GM12878 (cell line): ENCODE results near the gene RETREG3. TPM values are rescaled to one million over a fixed set of nuclear protein-coding genes. Genes with fewer than 3 reads are reported as not detected.
A peak's percentile ranks its signal among the peaks of the same experiment; 100 is the strongest.

Experiments used
- BACH1 ChIP-seq: fragments of 450-650 bp; IDR thresholded peaks from 2 replicates; pipeline ENCODE4 v1.6.1; 2017; ENCODE audit warnings: mild to moderate bottlenecking, borderline replicate concordance
- CBX5 ChIP-seq: sonication (generic); IDR thresholded peaks from 2 replicates; pipeline ENCODE4 v1.6.1; 2016; ENCODE audit warnings: low read depth, moderate library complexity, mild to moderate bottlenecking, inconsistent platforms
- CEBPZ ChIP-seq: fragments of 150-350 bp; IDR thresholded peaks from 2 replicates; pipeline ENCODE4 v1.6.1; 2016; ENCODE audit warnings: low read depth, low read length
- CHD1 ChIP-seq: IDR thresholded peaks from 2 replicates; pipeline ENCODE4 v1.6.1; 2012; ENCODE audit warnings: low read depth, low read length, improper control_type of control experiment
- CHD2 ChIP-seq: IDR thresholded peaks from 2 replicates; pipeline ENCODE4 v1.6.1; 2011; ENCODE audit warnings: low read depth, low read length, improper control_type of control experiment, borderline replicate concordance
- E2F8 ChIP-seq: fragments of 450-650 bp; IDR thresholded peaks from 2 replicates; pipeline ENCODE4 v1.6.1; 2018; ENCODE audit warnings: mild to moderate bottlenecking, low read depth, moderate library complexity; ENCODE audit not compliant: partially characterized antibody
- E4F1 ChIP-seq: fragments of 450-650 bp; IDR thresholded peaks from 2 replicates; pipeline ENCODE4 v1.6.1; 2018; ENCODE audit warnings: borderline replicate concordance, mild to moderate bottlenecking; ENCODE audit not compliant: partially characterized antibody
- JUNB ChIP-seq: IDR thresholded peaks from 2 replicates; pipeline ENCODE4 v1.6.1; 2016; ENCODE audit warnings: antibody characterized with exemption, mild to moderate bottlenecking
- NBN ChIP-seq: fragments of 450-650 bp; IDR thresholded peaks from 2 replicates; pipeline ENCODE4 v1.6.1; 2016
- NKRF ChIP-seq: fragments of 450-650 bp; conservative IDR thresholded peaks from 2 replicates; pipeline ENCODE4 v1.6.1; 2017; ENCODE audit warnings: mild to moderate bottlenecking, moderate library complexity
- PAX5 ChIP-seq: IDR thresholded peaks from 2 replicates; pipeline ENCODE4 v1.6.1; 2011; ENCODE audit warnings: low read depth, low read length, borderline replicate concordance
- POLR2AphosphoS2 ChIP-seq: IDR thresholded peaks from 2 replicates; pipeline ENCODE4 v1.6.1; 2011; ENCODE audit warnings: low read depth, mild to moderate bottlenecking, low read length, improper control_type of control experiment, moderate library complexity
- RELB ChIP-seq: fragments of 450-650 bp; IDR thresholded peaks from 2 replicates; pipeline ENCODE4 v1.6.1; 2017; ENCODE audit warnings: low read depth, mild to moderate bottlenecking, moderate library complexity
- SIX5 ChIP-seq: IDR thresholded peaks from 2 replicates; pipeline ENCODE4 v1.6.1; 2011; ENCODE audit warnings: mild to moderate bottlenecking, low read depth, low read length, moderate library complexity; ENCODE audit not compliant: severe bottlenecking
- STAT3 ChIP-seq: IDR thresholded peaks from 2 replicates; pipeline ENCODE4 v1.6.1; 2011; ENCODE audit warnings: low read depth, low read length, improper control_type of control experiment
- TCF3 ChIP-seq: IDR thresholded peaks from 2 replicates; pipeline ENCODE4 v1.6.1; 2012; ENCODE audit warnings: low read depth, mild to moderate bottlenecking, low read length, borderline replicate concordance; ENCODE audit not compliant: insufficient read depth
- TCF7 ChIP-seq: IDR thresholded peaks from 2 replicates; pipeline ENCODE4 v1.6.1; 2014; ENCODE audit warnings: antibody characterized with exemption, borderline replicate concordance
- ZSCAN29 ChIP-seq: fragments of 450-650 bp; IDR thresholded peaks from 2 replicates; pipeline ENCODE4 v1.6.1; 2017; ENCODE audit warnings: mild to moderate bottlenecking, moderate library complexity
- polyA plus RNA-seq, 11 experiments: library from polyadenylated mRNA; depleted of rRNA in 4 of 11; unstranded in 6 of 11; stranded (reverse) in 5 of 11; fragments of >200 nt; fragmentation: Nextera tagmentation in 4 of 11; fragmentation: Illumina TruSeq in 1 of 11; extraction: Ambion mirVana in 4 of 11; extraction: Trizol in 1 of 11; gene quantifications; 1 replicate in 1 of 11; 2 replicates in 10 of 11; pipeline versions ENCODE4 v1.2.1 to v1.2.3, GENCODE V29; 2011 to 2016; ENCODE audit warnings: inconsistent platforms in 2 of 11, missing spikeins in 2 of 11, low read depth in 1 of 11
- total RNA-seq, 4 experiments: library from RNA; depleted of rRNA in 3 of 4; stranded (reverse); fragments of >200 nt in 3 of 4; fragmentation: Illumina TruSeq in 1 of 4; extraction: Trizol in 1 of 4; gene quantifications; 2 replicates each; pipeline versions ENCODE4 v1.2.1 to v1.2.3, GENCODE V29; 2013 to 2021

The RETREG3 gene
- total and polyA plus RNA-seq, 10 of the 15 experiments (the other 5 are each of a cell fraction or from before 2014, with no cell fraction given): 7.0 to 50.6 (median 27.3) TPM

GRCh38 chr17:42578282-42578869 is 30.8 kb downstream of the RETREG3 start (continued):
- TF ChIP-seq SIX5 (peak; percentile 10), JUNB (no peak), NBN (0 out of 2 replicates have a peak, but pooled peaks have one; percentile 38), TCF7 (no peak), CHD1 (no peak), CBX5 (no peak), STAT3 (no peak), CHD2 (peak; percentile 4; the same call in 1 of the 2 replicates), TCF3 (peak; percentile 98), ZSCAN29 (no peak), POLR2AphosphoS2 (0 out of 2 replicates have a peak, but pooled peaks have one; percentile 48), E2F8 (no peak), E4F1 (no peak), RELB (peak; percentile 89), BACH1 (no peak), CEBPZ (no peak), PAX5 (peak; percentile 53; the same call in 1 of the 2 replicates), NKRF (0 out of 2 replicates have a peak, but pooled peaks have one; percentile 39)
